ENCODE data around the gene MDFIC2. TPM values are rescaled to one million over a fixed set of nuclear protein-coding genes. Genes with fewer than 3 reads are reported as not detected.
"Not testable (repeated sequence)": the region's sequence is repeated elsewhere in the genome, so short reads cannot be mapped to it uniquely, and the experiment has no call there.

The MDFIC2 gene
- total RNA-seq, 1 donor from 2014 or later, result not detected

- intact Hi-C loops (cut with micrococcal nuclease), result no loop called here
Measured at GRCh38 chr3:70261283-70261682, 51.2 kb downstream of the MDFIC2 start.

- intact Hi-C loops (cut with micrococcal nuclease), result no loop called here
Measured at GRCh38 chr3:70256566-70256965, 55.9 kb downstream of the MDFIC2 start.

- intact Hi-C loops (cut with micrococcal nuclease), result no loop called here
Measured at GRCh38 chr3:70250492-70250891, 61.9 kb downstream of the MDFIC2 start.

- intact Hi-C loops (cut with micrococcal nuclease), result no loop called here
Measured at GRCh38 chr3:70249509-70250160, 62.8 kb downstream of the MDFIC2 start.

GRCh38 chr3:70248856-70249255 lies 63.6 kb downstream of the MDFIC2 start:
- intact Hi-C loops (cut with micrococcal nuclease), result no loop called here

- intact Hi-C loops (cut with micrococcal nuclease), result no loop called here
Measured at GRCh38 chr3:70247955-70248354, 64.5 kb downstream of the MDFIC2 start.

GRCh38 chr3:70245746-70246525 lies 66.5 kb downstream of the MDFIC2 start:
- intact Hi-C loops (cut with micrococcal nuclease), result no loop called here

GRCh38 chr3:70244422-70244821 lies 68.0 kb downstream of the MDFIC2 start:
- intact Hi-C loops (cut with micrococcal nuclease), result no loop called here

GRCh38 chr3:70242297-70242882 lies 70.0 kb downstream of the MDFIC2 start:
- intact Hi-C loops (cut with micrococcal nuclease), result no loop called here

- intact Hi-C loops (cut with micrococcal nuclease), result no loop called here
Measured at GRCh38 chr3:70233812-70234211, 78.6 kb downstream of the MDFIC2 start.

GRCh38 chr3:70233112-70233511 lies 79.3 kb downstream of the MDFIC2 start:
- intact Hi-C loops (cut with micrococcal nuclease), result no loop called here

- intact Hi-C loops (cut with micrococcal nuclease), result no loop called here
Measured at GRCh38 chr3:70231266-70231701, 81.2 kb downstream of the MDFIC2 start.

GRCh38 chr3:70227437-70227836 lies 85.0 kb downstream of the MDFIC2 start:
- intact Hi-C loops (cut with micrococcal nuclease), result no loop called here

GRCh38 chr3:70225146-70225545 lies 87.3 kb downstream of the MDFIC2 start:
- intact Hi-C loops (cut with micrococcal nuclease), result no loop called here

- intact Hi-C loops (cut with micrococcal nuclease), result no loop called here
Measured at GRCh38 chr3:70224337-70224736, 88.1 kb downstream of the MDFIC2 start.

GRCh38 chr3:70218471-70218870 lies 94.0 kb downstream of the MDFIC2 start:
- intact Hi-C loops (cut with micrococcal nuclease), result no loop called here

- intact Hi-C loops (cut with micrococcal nuclease), result not testable (repeated sequence)
Measured at GRCh38 chr3:70211274-70211673, 101.2 kb downstream of the MDFIC2 start.

- intact Hi-C loops (cut with micrococcal nuclease), result no loop called here
Measured at GRCh38 chr3:70201975-70202374, 110.5 kb downstream of the MDFIC2 start.

- intact Hi-C loops (cut with micrococcal nuclease), result no loop called here
Measured at GRCh38 chr3:70189884-70190473, 122.5 kb downstream of the MDFIC2 start.

GRCh38 chr3:70186221-70186620 lies 126.2 kb downstream of the MDFIC2 start:
- intact Hi-C loops (cut with micrococcal nuclease), result no loop called here

GRCh38 chr3:70185661-70186060 lies 126.8 kb downstream of the MDFIC2 start:
- intact Hi-C loops (cut with micrococcal nuclease), result no loop called here

All from T-helper 2 cell treated with Interferon-gamma antibody and Interleukin-4, amounts not matched to agents 100 ng/mL and 5 ng/mL, for 36 hours (primary cell).